B cell (primary cell): ENCODE measurements around the gene NAA80. TPM values are rescaled to one million over a fixed set of nuclear protein-coding genes. Genes with fewer than 3 reads are reported as not detected.
A peak's percentile ranks its signal among the peaks of the same experiment; 100 is the strongest.

ENCODE experiments used
- ATAC-seq: fragments of 200-7000 bp; cut with Tn5 transposase; one replicate; pipeline ENCODE4 v1.10.0; 2021; ENCODE audit warnings: low read depth, mild to moderate bottlenecking, moderate number of reproducible peaks, moderate library complexity
- CTCF ChIA-PET: fragments of 350-600 bp; sonication (Branson Sonifier 250); formaldehyde crosslinking; loops from one replicate; lab custom pipeline; 2021; ENCODE audit warnings: antibody characterized with exemption, inconsistent platforms; lab: Charles Lee
- POLR2A ChIA-PET: fragments of 350-600 bp; sonication (Branson Sonifier 250); formaldehyde crosslinking; loops from one replicate; lab custom pipeline; 2021; ENCODE audit warnings: antibody characterized with exemption; lab: Charles Lee
- DNase-seq: peaks from one replicate; pipeline ENCODE4 v3.0.0; 2013
- H2AFZ ChIP-seq: 2 replicates; pipeline ENCODE4 v1.6.1; 2012; ENCODE audit warnings: mild to moderate bottlenecking, low read depth, low read length; ENCODE audit not compliant: insufficient read depth, poor library complexity, severe bottlenecking
- H3K27ac ChIP-seq, 2 donors: 1 replicate in 1 of 2; 2 replicates in 1 of 2; pipeline ENCODE4 v1.5.1; 2012 to 2013; ENCODE audit warnings: low read length in 2 of 2, mild to moderate bottlenecking in 2 of 2, moderate library complexity in 1 of 2
- H3K27me3 ChIP-seq, 4 experiments: fragments of 200-600 bp in 1 of 4; sonication (generic) in 1 of 4; replicated peaks in 1 of 4; 1 replicate in 2 of 4; 2 replicates in 2 of 4; pipeline versions ENCODE4 v1.6.1 to v1.7.0; 2013 to 2016; ENCODE audit warnings: low read length in 3 of 4, mild to moderate bottlenecking in 2 of 4, mixed read lengths in 1 of 4, moderate library complexity in 1 of 4; ENCODE audit not compliant: insufficient read depth in 4 of 4, control insufficient read depth in 3 of 4; ENCODE audit errors: control extremely low read depth in 1 of 4
- H3K36me3 ChIP-seq, 2 experiments: replicated peaks in 1 of 2; 1 replicate in 1 of 2; 2 replicates in 1 of 2; pipeline versions ENCODE4 v1.6.1 to v1.7.1; 2013; ENCODE audit warnings: low read length in 1 of 2; ENCODE audit not compliant: insufficient read depth in 2 of 2, control insufficient read depth in 1 of 2; ENCODE audit errors: control extremely low read depth in 1 of 2, extremely low read depth in 1 of 2
- H3K4me1 ChIP-seq, 2 donors: fragments of 200-600 bp in 1 of 2; sonication (generic) in 1 of 2; 1 replicate in 1 of 2; 2 replicates in 1 of 2; pipeline versions ENCODE4 v1.5.1 to v1.6.1; 2013 to 2017; ENCODE audit warnings: low read length in 2 of 2; ENCODE audit not compliant: control insufficient read depth in 2 of 2, insufficient read depth in 2 of 2
- H3K4me2 ChIP-seq: replicated peaks from 2 replicates; pipeline ENCODE3; 2012; ENCODE audit warnings: mild to moderate bottlenecking, low read depth, low read length; ENCODE audit not compliant: poor library complexity, severe bottlenecking
- H3K4me3 ChIP-seq, 5 experiments: fragments of 200-600 bp in 1 of 5; sonication (generic) in 1 of 5; 1 replicate in 3 of 5; 2 replicates in 2 of 5; pipeline versions ENCODE4 v1.5.1 to v1.7.0; 2011 to 2016; ENCODE audit warnings: low read length in 4 of 5, mild to moderate bottlenecking in 4 of 5, low read depth in 2 of 5, control low read depth in 1 of 5, moderate library complexity in 1 of 5; ENCODE audit not compliant: insufficient read depth in 1 of 5; ENCODE audit errors: control extremely low read depth in 1 of 5, extremely low read depth in 1 of 5
- H3K79me2 ChIP-seq: fragments of 200-600 bp; sonication (generic); one replicate; pipeline ENCODE4 v1.6.0; 2016; ENCODE audit warnings: low read length; ENCODE audit not compliant: control insufficient read depth, insufficient read depth
- H3K9ac ChIP-seq: fragments of 200-600 bp; sonication (generic); 2 replicates; pipeline ENCODE4 v1.6.1; 2017; ENCODE audit warnings: mild to moderate bottlenecking, low read length, moderate library complexity
- H3K9me3 ChIP-seq, 3 donors: one replicate each; pipeline versions ENCODE4 v1.6.1 to v1.7.1; 2013; ENCODE audit warnings: low read length in 2 of 3; ENCODE audit not compliant: control insufficient read depth in 2 of 3, insufficient read depth in 1 of 3; ENCODE audit errors: control extremely low read depth in 1 of 3
- H4K20me1 ChIP-seq: 2 replicates; pipeline ENCODE4 v1.6.0; 2012; ENCODE audit warnings: mild to moderate bottlenecking, low read length; ENCODE audit not compliant: insufficient read depth, control insufficient read depth, poor library complexity, severe bottlenecking
- H3K27ac Mint-ChIP-seq: one replicate; pipeline ENCODE4 v1.8.0; 2021; ENCODE audit warnings: mixed read lengths
- H3K27me3 Mint-ChIP-seq: one replicate; pipeline ENCODE4 v1.8.0; 2021; ENCODE audit warnings: mixed read lengths
- H3K4me1 Mint-ChIP-seq: one replicate; pipeline ENCODE4 v1.8.0; 2021; ENCODE audit warnings: mixed read lengths
- H3K4me3 Mint-ChIP-seq: one replicate; pipeline ENCODE4 v1.8.0; 2021; ENCODE audit warnings: mixed read lengths
- H3K9me3 Mint-ChIP-seq: one replicate; pipeline ENCODE4 v1.8.0; 2022; ENCODE audit warnings: mixed read lengths; ENCODE audit not compliant: insufficient read depth
- CTCF ChIP-seq: fragments of 200-600 bp; IDR thresholded peaks from one replicate; pipeline ENCODE4 v1.8.0; 2022; ENCODE audit warnings: antibody characterized with exemption, mild to moderate bottlenecking
- EZH2 ChIP-seq: IDR thresholded peaks from 2 replicates; pipeline ENCODE4 v1.6.1; 2012; ENCODE audit warnings: borderline replicate concordance, low read depth, mild to moderate bottlenecking, moderate library complexity, low read length; ENCODE audit not compliant: insufficient read depth, poor library complexity, severe bottlenecking
- WGBS: methylation state at CpG from one replicate; pipeline ENCODE4 v1.1.5; 2013; ENCODE audit warnings: missing lambda C conversion rate; ENCODE audit not compliant: insufficient coverage; 5-methylcytosine and 5-hydroxymethylcytosine counted together
- intact Hi-C: fragments of 100-400 bp; cut with micrococcal nuclease; formaldehyde crosslinking; loops from one replicate; pipeline ENCODE4 v1.10.0; 2022
- polyA plus RNA-seq: library from polyadenylated mRNA; depleted of rRNA; stranded (reverse); fragments of >200 nt; gene quantifications from 2 replicates; pipeline ENCODE4 v1.2.3, GENCODE V29; 2012
- total RNA-seq, 2 donors: library from RNA; stranded (reverse); fragments of 120-200 nt in 1 of 2; gene quantifications; 1 replicate in 1 of 2; 2 replicates in 1 of 2; pipeline versions ENCODE4 v1.2.3 to v1.2.4, GENCODE V29; 2013 to 2022

Gene NAA80
- total and polyA plus RNA-seq, 2 donors (not counting 1 experiment from before 2014, with no cell fraction given), result 37.8 to 49.0 TPM

DNA sequence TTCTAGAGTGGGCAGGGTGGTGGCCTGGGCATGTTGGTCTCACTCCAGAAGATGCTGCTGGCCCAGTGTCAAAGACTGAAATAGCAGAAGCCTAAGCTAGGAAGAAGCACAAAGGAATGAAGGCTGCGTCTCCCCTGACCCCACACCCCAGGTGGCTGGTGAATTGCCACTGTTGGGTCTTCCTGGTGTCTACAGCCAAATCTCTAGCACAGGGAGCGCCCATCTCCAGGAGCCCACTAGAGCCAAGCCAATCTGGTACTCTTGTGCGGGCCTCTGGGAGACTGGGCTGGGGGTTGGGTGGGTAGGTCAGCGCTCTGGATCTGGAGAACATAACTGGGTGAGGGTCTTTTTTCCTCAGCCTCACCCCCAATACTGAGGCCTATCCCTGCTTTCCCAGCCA lies 27.9 kb upstream of the NAA80 start:
- DNase-seq (no peak), ATAC-seq (no peak)
- Histone ChIP-seq H3K4me1 (peaks cover 15 to 29% of the 10 kb centered on the region in 2 donors), H3K79me2 (peaks cover 35% of the 10 kb centered on the region), H3K36me3 (peaks cover 0 to 48% of the 10 kb centered on the region in 2 experiments), H3K27me3 (no peaks in the 10 kb centered on the region), H4K20me1 (peaks cover 25% of the 10 kb centered on the region), H3K27ac (peak overlapping the region in 1 of 2 donors; percentile 90), H3K9me3 (no peaks in the 10 kb centered on the region), H3K9ac (peak overlapping the region; percentile 87), H2AFZ (no peak overlapping the region), H3K4me3 (peak overlapping the region; percentile 30 to 98 (median 87)), H3K4me2 (peak overlapping the region; percentile 99)
- H3K4me1 Mint-ChIP-seq, result peaks cover 31% of the 10 kb centered on the region
- H3K9me3 Mint-ChIP-seq, result no peaks in the 10 kb centered on the region
- H3K4me3 Mint-ChIP-seq, result peak overlapping the region; percentile 95
- ChIA-PET CTCF (interaction anchor here (0.9 to 3.4 kb wide), 5 partner anchors 8 to 132 kb away, joined by 3 to 20 read pairs (median 5); partner anchors contain the start of genes HYAL3 and NAA80), POLR2A (interaction anchor here (1.9 to 2.9 kb wide), 4 partner anchors 10 to 28 kb away, joined by 6 to 27 read pairs (median 8); partner anchors contain the start of genes CYB561D2, HYAL3, NAA80 and NPRL2)
- TF ChIP-seq EZH2 (no peak), CTCF (no peak)
- H3K27ac Mint-ChIP-seq, result peak overlapping the region; percentile 15
- 80% methylated on average over 1 of the region's 4 CpGs for WGBS
- H3K27me3 Mint-ChIP-seq, result no peaks in the 10 kb centered on the region
- intact Hi-C loops, result no loop called here

- 87% methylated on average over 3 of the region's 8 CpGs for WGBS
- DNase-seq, result no peak
- ATAC-seq, result no peak
- Histone ChIP-seq H3K4me2 (no peak overlapping the region), H3K27me3 (no peaks in the 10 kb centered on the region), H3K36me3 (peaks cover 0 to 38% of the 10 kb centered on the region in 2 experiments), H3K4me3 (no peak overlapping the region), H2AFZ (no peak overlapping the region), H3K27ac (no peak overlapping the region), H3K9ac (no peak overlapping the region), H3K9me3 (peaks cover 0 to 3% (median 0%) of the 10 kb centered on the region in 3 donors), H4K20me1 (peaks cover 15% of the 10 kb centered on the region), H3K4me1 (peaks cover 19 to 35% of the 10 kb centered on the region in 2 donors), H3K79me2 (peaks cover 26% of the 10 kb centered on the region)
- Mint-ChIP-seq H3K4me3 (peak overlapping the region; percentile 26), H3K9me3 (no peaks in the 10 kb centered on the region), H3K27me3 (no peaks in the 10 kb centered on the region), H3K4me1 (peaks cover 33% of the 10 kb centered on the region), H3K27ac (no peak overlapping the region)
- CTCF ChIA-PET, result interaction anchor here (3.2 to 3.4 kb wide), 2 partner anchors 11 to 27 kb away, joined by 11 to 20 read pairs; partner anchors contain the start of genes HYAL3 and NAA80
- TF ChIP-seq EZH2 (no peak), CTCF (no peak)
- intact Hi-C loops, result no loop called here
- POLR2A ChIA-PET, result interaction anchor here (1.2 to 2.6 kb wide), 2 partner anchors 11 to 24 kb away, joined by 3 to 7 read pairs; partner anchors contain the start of genes CYB561D2 and NPRL2
These were observed 27.0 kb upstream of the NAA80 start for GRCh38 chr3:50326182-50326541.
